ENCODE results near the gene GPR31. TPM values are rescaled to one million over a fixed set of nuclear protein-coding genes. Genes with fewer than 3 reads are reported as not detected.

The GPR31 gene
- total and polyA plus RNA-seq, 5 experiments from 2014 or later = not detected

DNA sequence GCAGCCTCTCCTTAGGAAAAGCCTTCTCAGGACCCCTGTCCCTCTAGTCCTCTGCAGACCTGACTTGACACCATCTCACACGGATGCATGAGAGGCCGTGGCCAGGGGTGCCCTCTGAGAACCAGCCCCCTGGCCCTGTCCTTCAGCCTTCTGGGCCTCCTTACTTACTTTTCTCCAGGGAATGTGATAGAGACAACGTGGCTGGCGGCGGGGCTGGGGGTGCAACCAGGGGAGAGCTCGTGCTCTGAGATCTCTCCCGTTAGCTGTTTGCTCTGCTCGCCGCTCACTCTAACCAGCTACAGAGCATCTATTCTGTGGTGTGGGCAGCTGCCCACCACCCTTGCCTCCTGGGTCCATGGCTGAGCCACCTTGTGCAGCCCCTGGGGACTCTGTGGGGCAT, 14.7 kb downstream of the GPR31 start:
- ATAC-seq (no peak), DNase-seq (no peak)
- POLR2A ChIA-PET = no interaction called here
- H3K27ac Mint-ChIP-seq = no peak overlapping the region
- no peaks in the 10 kb centered on the region for H3K36me3 Mint-ChIP-seq
- H3K4me1 Mint-ChIP-seq = peaks cover 0 to 26% (median 0%) of the 10 kb centered on the region in 4 donors
- peaks cover 0 to 21% (median 12%) of the 10 kb centered on the region in 5 donors for H3K27me3 Mint-ChIP-seq
- H3K4me3 Mint-ChIP-seq = no peak overlapping the region
- no peaks in the 10 kb centered on the region for H3K9me3 Mint-ChIP-seq

DNA sequence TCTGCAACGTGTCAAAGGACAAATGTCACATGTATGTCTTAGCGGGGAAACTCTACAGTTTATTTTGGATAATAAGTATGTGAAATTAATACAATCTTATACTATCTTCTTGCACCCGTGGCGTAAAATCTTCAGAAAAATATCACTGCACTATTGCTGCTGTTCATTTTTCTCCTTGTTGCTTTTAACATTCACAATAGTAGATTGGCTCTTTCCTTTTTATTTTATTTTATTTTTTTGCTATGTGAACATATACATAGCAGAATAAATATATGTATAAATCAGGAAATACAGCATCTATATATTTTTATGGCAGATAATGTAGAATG, 15.4 kb downstream of the GPR31 start:
- H3K4me1 Mint-ChIP-seq = peaks cover 0 to 26% (median 4%) of the 10 kb centered on the region in 4 donors
- no peaks in the 10 kb centered on the region for H3K36me3 Mint-ChIP-seq
- H3K27me3 Mint-ChIP-seq = peaks cover 0 to 24% (median 12%) of the 10 kb centered on the region in 5 donors
- no peak overlapping the region for H3K4me3 Mint-ChIP-seq
- no peaks in the 10 kb centered on the region for H3K9me3 Mint-ChIP-seq
- H3K27ac Mint-ChIP-seq = no peak overlapping the region
- DNase-seq (no peak), ATAC-seq (no peak)
- POLR2A ChIA-PET = no interaction called here

DNA sequence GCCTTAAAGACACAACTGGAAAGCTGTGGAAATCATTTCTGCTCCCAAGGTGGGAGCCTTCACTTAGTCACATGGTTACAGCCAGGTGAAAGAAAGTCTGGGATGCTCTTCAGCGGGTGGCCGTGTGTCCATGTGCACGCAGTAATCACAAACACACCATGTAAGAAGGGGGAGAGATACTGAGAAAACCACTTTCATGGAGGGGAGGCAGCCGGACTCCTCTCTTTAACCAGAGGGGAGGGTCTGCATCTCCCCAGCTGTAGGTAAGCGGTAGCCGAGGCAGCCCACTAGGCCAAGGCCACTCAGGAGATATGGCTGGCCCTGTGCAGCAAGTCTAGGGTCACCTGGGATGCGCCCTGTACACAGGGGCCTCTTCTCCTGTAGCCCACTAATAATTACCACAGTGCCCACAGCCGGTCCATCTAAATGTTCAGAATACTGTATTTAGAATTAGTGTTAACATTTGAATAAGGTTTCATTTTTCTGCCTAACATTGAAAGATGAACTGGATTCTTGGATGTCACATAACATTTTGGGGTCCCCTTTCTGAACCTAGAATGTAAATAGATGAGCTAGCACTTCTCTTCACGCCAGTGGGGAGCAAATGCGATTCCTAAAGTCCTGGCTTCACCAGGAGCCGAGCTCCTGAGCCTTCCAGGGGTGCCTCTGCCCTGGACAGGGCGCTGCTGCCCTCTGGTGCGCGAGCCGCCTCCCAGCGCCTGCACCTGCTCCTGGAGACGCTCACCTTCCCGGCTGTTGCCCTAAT, 15.9 kb downstream of the GPR31 start:
- peaks cover 0 to 28% (median 7%) of the 10 kb centered on the region in 4 donors for H3K4me1 Mint-ChIP-seq
- DNase-seq (peak in 8 of 10 donors; percentile 6 to 37 (median 30)), ATAC-seq (peak; percentile 53 to 73)
- H3K27me3 Mint-ChIP-seq = peaks cover 0 to 24% (median 12%) of the 10 kb centered on the region in 5 donors
- H3K4me3 Mint-ChIP-seq = no peak overlapping the region
- no peak overlapping the region for H3K27ac Mint-ChIP-seq
- H3K36me3 Mint-ChIP-seq = no peaks in the 10 kb centered on the region
- POLR2A ChIA-PET = no interaction called here
- no peaks in the 10 kb centered on the region for H3K9me3 Mint-ChIP-seq

DNA sequence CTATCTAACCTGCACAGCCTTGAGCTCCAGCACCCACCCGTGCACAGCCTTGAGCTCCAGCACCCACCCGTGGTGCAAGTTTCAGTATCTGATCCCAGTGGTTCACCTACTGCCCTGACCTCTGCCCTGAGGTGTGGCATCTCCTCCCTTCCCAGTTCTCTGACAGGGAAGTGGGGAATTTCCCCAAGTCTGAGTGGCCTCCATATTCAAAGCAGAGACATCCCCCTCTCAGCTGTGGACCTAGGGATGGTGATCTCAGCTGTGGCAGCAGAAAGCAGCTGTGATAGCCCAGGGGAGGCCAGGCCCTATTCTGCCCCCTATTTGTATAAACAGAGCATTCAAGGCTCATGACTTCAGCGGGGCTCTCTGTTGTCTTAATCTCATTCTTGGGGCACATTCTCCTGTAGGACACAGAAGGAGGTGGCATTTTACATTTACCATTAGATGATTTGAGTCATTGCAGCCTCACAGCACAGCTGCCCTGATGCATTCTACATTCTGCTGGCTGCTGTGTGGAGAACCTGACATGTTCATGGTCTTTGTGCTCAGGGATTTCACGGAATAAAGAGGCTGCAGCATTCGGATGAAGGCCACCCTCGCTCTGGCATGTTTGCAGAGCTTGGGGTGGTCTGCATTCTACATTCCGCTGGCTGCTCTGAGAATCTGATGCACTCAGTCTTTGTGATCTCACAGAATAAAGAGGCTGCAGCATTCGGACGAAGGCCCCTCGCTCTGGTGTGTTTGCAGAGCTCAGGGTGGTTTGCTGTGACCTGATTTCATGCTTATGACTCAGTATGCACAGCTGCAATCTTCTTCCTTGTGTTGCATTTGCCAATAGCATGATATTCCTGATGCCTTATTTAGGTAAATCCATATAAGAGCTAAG, 16.9 kb downstream of the GPR31 start:
- H3K4me1 Mint-ChIP-seq = peaks cover 0 to 33% (median 7%) of the 10 kb centered on the region in 4 donors
- H3K36me3 Mint-ChIP-seq = no peaks in the 10 kb centered on the region
- peaks cover 0 to 24% (median 12%) of the 10 kb centered on the region in 5 donors for H3K27me3 Mint-ChIP-seq
- DNase-seq = no peak
- H3K9me3 Mint-ChIP-seq = no peaks in the 10 kb centered on the region
- peak overlapping the region in 2 of 10 donors; percentile 32 to 45 for H3K27ac Mint-ChIP-seq
- no peak overlapping the region for H3K4me3 Mint-ChIP-seq
- no peak for ATAC-seq
- POLR2A ChIA-PET = no interaction called here

DNA sequence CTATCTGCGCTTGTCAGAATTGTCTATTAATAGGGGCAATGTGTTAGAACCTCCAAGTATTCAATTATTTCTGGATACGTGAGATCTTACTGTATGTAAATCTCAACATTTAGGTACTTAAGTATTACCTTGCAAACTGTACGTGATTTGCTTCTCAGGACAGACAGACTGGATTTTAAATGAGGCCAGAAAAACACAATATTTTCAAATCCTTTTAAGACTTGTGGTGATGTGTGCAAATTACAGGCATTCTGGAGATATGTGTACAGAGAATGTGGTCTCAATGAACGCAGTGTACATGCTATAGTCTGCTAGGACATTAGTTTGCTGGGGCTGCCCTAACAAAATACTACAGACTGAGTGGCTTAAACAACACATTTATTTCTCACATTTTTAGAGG, 18.0 kb downstream of the GPR31 start:
- ATAC-seq (no peak), DNase-seq (no peak)
- peaks cover 0 to 15% (median 10%) of the 10 kb centered on the region in 5 donors for H3K27me3 Mint-ChIP-seq
- H3K4me3 Mint-ChIP-seq = no peak overlapping the region
- H3K9me3 Mint-ChIP-seq = no peaks in the 10 kb centered on the region
- peak overlapping the region in 1 of 10 donors; percentile 45 for H3K27ac Mint-ChIP-seq
- H3K36me3 Mint-ChIP-seq = no peaks in the 10 kb centered on the region
- POLR2A ChIA-PET = no interaction called here
- peaks cover 0 to 33% (median 7%) of the 10 kb centered on the region in 4 donors for H3K4me1 Mint-ChIP-seq

DNA sequence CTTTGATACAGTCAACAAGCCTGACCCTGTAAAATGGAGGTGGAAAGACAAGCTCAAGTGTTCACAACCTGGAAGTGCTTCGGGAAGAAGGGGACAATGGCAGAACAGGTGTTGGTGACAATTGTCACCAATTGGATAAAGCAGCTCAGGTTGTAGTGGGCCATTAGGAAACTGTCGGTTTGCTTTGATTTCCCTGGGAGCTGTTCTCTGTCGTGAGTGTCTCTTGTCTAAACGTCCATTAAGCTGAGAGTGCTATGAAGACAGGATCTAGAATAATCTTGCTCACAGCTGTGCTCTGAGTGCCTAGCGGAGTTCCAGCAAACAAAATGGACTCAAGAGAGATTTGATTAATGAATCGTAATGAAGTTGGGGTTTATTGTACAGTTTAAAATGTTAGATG, 19.9 kb downstream of the GPR31 start:
- Mint-ChIP-seq H3K27me3 (peaks cover 0 to 5% (median 2%) of the 10 kb centered on the region in 5 donors), H3K4me3 (no peak overlapping the region), H3K36me3 (no peaks in the 10 kb centered on the region), H3K4me1 (peaks cover 0 to 32% (median 7%) of the 10 kb centered on the region in 4 donors), H3K27ac (peak overlapping the region in 1 of 10 donors; percentile 71), H3K9me3 (no peaks in the 10 kb centered on the region)
- ATAC-seq (no peak), DNase-seq (no peak)
- POLR2A ChIA-PET = no interaction called here

DNA sequence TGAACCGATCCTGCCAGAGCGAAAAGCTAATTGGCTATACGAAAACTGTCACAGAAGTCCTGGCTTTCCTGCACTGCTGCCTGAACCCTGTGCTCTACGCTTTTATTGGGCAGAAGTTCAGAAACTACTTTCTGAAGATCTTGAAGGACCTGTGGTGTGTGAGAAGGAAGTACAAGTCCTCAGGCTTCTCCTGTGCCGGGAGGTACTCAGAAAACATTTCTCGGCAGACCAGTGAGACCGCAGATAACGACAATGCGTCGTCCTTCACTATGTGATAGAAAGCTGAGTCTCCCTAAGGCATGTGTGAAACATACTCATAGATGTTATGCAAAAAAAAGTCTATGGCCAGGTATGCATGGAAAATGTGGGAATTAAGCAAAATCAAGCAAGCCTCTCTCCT, 20.7 kb downstream of the GPR31 start:
- DNase-seq (no peak), ATAC-seq (no peak)
- Mint-ChIP-seq H3K9me3 (no peaks in the 10 kb centered on the region), H3K27me3 (peaks cover 0 to 5% (median 2%) of the 10 kb centered on the region in 5 donors), H3K36me3 (no peaks in the 10 kb centered on the region), H3K4me1 (peaks cover 0 to 31% (median 7%) of the 10 kb centered on the region in 4 donors), H3K27ac (peak overlapping the region in 1 of 10 donors; percentile 71), H3K4me3 (peak overlapping the region in 3 of 10 donors; percentile 11 to 55 (median 17))
- POLR2A ChIA-PET = no interaction called here

DNA sequence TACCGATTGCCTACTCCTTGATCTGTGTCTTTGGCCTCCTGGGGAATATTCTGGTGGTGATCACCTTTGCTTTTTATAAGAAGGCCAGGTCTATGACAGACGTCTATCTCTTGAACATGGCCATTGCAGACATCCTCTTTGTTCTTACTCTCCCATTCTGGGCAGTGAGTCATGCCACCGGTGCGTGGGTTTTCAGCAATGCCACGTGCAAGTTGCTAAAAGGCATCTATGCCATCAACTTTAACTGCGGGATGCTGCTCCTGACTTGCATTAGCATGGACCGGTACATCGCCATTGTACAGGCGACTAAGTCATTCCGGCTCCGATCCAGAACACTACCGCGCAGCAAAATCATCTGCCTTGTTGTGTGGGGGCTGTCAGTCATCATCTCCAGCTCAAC, 21.4 kb downstream of the GPR31 start:
- no peak for DNase-seq
- Mint-ChIP-seq H3K9me3 (no peaks in the 10 kb centered on the region), H3K4me1 (peaks cover 0 to 33% (median 7%) of the 10 kb centered on the region in 4 donors), H3K27me3 (peaks cover 0 to 5% (median 2%) of the 10 kb centered on the region in 5 donors), H3K27ac (peak overlapping the region in 1 of 10 donors; percentile 14), H3K36me3 (no peaks in the 10 kb centered on the region), H3K4me3 (no peak overlapping the region)
- POLR2A ChIA-PET = no interaction called here
- no peak for ATAC-seq

DNA sequence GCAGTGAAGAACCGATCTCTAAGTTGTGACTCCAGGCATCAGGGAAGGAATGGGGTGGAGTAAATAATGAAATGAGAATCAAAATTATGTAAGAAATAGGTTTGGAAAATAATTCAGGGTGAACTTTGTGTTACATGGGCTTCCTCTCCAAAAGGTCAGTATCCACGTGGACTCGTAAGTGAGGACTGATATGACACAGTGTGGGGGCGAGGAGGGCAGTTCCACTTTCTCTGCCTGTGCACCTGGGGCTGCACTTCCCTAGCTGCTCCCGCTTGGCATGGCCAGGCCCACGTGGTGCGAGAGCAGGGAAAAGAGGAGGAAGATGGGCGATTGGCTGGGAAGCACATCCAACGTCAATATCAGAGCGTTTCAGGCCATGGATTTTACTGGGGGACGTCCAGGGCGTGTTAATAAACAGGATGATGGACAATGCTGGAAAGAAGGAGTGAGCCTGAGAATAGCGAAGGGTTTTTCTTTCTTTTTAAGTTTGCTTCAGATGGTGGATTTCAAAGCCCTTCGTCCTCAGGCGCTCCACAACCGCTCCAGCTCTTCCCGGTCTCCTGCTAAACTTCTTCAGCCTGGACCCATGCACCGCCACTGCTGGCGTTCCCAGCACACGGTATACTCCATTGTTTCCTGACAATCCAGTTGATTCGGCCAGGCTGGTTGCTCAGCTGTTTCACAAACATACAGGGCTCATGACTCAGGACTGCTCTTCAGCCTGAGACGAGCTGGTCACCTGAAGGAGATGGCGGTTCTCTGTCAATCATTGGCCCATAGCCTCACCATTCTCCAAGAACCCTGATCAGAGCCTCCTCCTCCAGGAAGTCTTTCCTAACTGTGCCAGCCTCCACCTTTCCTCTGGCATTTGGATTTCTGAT, 23.1 kb downstream of the GPR31 start:
- Mint-ChIP-seq H3K36me3 (no peaks in the 10 kb centered on the region), H3K4me3 (no peak overlapping the region), H3K9me3 (no peaks in the 10 kb centered on the region), H3K27ac (peak overlapping the region in 1 of 10 donors; percentile 33), H3K27me3 (peaks cover 0 to 5% (median 2%) of the 10 kb centered on the region in 5 donors), H3K4me1 (peaks cover 6 to 34% (median 14%) of the 10 kb centered on the region in 4 donors)
- DNase-seq = no peak
- ATAC-seq = no peak
- POLR2A ChIA-PET = no interaction called here

DNA sequence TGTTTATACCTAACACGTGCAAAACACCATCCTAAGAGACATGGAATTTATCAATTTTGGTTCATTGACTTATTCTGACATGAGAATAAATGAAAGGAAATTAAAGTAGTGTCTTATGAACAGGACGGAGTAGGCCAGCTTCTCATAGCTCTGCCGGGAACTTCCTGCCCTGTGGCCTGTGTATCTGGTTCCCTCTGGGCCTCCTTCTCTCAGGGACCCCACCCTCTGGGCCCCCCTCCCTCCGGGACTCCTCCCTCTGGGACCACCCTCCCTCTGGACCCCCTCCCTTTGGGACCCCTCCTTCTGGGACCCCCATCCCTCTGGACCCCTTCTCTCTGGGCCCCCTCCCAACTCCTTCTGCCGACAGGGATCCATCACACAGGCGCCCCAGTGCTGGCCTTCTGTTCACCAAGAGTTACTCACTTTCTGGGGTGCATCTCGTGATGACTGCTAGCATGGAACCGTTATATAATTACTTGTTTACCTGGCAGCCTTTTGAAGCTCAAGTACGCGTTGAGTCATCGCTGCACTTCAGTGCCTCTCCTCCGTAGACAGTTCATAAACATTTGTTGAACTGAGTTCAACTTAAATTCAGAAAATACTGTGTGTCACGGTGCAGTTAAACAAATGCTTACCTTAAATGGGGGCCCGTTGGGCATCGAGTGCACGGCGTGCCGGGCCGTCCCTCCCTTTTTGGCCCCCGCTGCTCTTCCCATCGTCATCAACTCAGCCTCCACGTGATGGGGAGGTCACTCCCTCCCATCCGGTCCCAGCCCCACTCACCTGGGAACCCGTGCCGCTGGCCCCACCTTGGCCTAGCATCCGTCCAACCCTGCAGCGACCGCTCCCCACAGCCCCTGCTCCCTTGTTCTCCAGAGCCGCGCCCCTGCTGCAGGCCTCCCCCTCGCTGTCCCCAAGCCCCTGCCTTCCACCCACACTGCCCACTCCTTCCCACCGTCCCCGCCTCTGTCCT, 26.8 kb downstream of the GPR31 start:
- DNase-seq (no peak), ATAC-seq (no peak)
- no peaks in the 10 kb centered on the region for H3K9me3 Mint-ChIP-seq
- H3K4me1 Mint-ChIP-seq = peaks cover 4 to 52% (median 8%) of the 10 kb centered on the region in 4 donors
- H3K4me3 Mint-ChIP-seq = peak overlapping the region in 1 of 10 donors; percentile 24
- peak overlapping the region in 3 of 10 donors; percentile 64 to 84 (median 74) for H3K27ac Mint-ChIP-seq
- POLR2A ChIA-PET = no interaction called here
- no peaks in the 10 kb centered on the region for H3K27me3 Mint-ChIP-seq
- H3K36me3 Mint-ChIP-seq = no peaks in the 10 kb centered on the region

DNA sequence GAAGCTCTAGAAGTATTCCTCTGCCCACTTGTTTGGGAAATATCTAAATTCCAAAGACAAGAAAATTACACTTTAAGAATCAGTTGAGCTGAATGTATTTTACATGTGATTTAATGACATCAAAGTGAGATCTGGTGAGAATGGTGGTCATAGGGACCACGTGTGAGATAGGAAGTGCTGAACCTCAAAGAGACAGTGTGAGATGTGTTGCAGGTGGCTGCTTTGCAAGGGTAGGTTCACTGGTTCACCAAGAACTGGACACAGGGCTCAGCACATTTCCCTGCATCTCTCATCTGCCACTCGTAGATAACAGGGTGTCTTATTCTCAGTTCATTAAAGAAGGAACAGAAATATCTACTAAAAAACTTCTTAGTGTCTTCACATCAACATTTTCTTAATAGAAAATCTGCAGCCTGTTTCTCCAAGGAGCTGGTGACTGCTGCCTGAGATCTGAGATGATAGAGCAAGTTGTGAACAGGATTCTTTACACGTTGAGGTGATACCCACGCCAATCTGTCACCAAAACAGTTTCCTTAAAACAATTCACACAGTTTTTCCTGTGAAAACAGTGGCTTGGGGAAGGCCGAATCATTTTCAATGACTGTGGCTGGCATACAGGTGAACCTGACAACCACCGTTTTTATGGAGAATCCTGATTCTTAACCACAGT, 27.6 kb downstream of the GPR31 start:
- H3K4me1 Mint-ChIP-seq = peaks cover 4 to 50% (median 8%) of the 10 kb centered on the region in 4 donors
- peak in 1 of 2 donors; percentile 36 for ATAC-seq
- DNase-seq = no peak
- peak overlapping the region in 1 of 10 donors; percentile 11 for H3K4me3 Mint-ChIP-seq
- H3K27ac Mint-ChIP-seq = peak overlapping the region in 4 of 10 donors; percentile 0 to 74 (median 18)
- no peaks in the 10 kb centered on the region for H3K36me3 Mint-ChIP-seq
- H3K9me3 Mint-ChIP-seq = no peaks in the 10 kb centered on the region
- H3K27me3 Mint-ChIP-seq = no peaks in the 10 kb centered on the region
- POLR2A ChIA-PET = no interaction called here

Measured in naive thymus-derived CD8-positive, alpha-beta T cell (primary cell).